Stimulated activated CD8-positive, alpha-beta memory T cell treated with anti-CD3 and anti-CD28 coated beads, Interleukin-12 subunit alpha, Interleukin-12 subunit beta, amount 100 ng/mL, for 1 hour (primary cell): ENCODE data around the gene ZBTB48.

Experiments used
- DNase-seq: peaks from one replicate; pipeline ENCODE4 v3.0.0-alpha.2; 2020; ENCODE audit warnings: low read depth

The ZBTB48 gene

GRCh38 chr1:6614019-6614928 is 34.5 kb downstream of the ZBTB48 start:
- no peak for DNase-seq

- DNase-seq, result no peak
Observed at GRCh38 chr1:6614929-6615785, 35.4 kb downstream of the ZBTB48 start.

- no peak for DNase-seq
Observed at GRCh38 chr1:6619045-6619444, 39.3 kb downstream of the ZBTB48 start.

- no peak for DNase-seq
Observed at GRCh38 chr1:6621429-6622391, 41.9 kb downstream of the ZBTB48 start.

GRCh38 chr1:6622396-6623152 is 42.8 kb downstream of the ZBTB48 start:
- no peak for DNase-seq

- no peak for DNase-seq
Observed at GRCh38 chr1:6623269-6623965, 43.6 kb downstream of the ZBTB48 start.

GRCh38 chr1:6624710-6625583 is 45.2 kb downstream of the ZBTB48 start, which contains the start of gene THAP3:
TSS of gene THAP3 (plus strand) at chr1:6624868. CDS start at chr1:6625219, 351 bp downstream.
- peak; percentile 83 for DNase-seq

GRCh38 chr1:6625584-6626149 is 45.9 kb downstream of the ZBTB48 start:
- no peak for DNase-seq

- no peak for DNase-seq
Observed at GRCh38 chr1:6627031-6627430, 47.2 kb downstream of the ZBTB48 start.

GRCh38 chr1:6627841-6628545 is 48.2 kb downstream of the ZBTB48 start:
- no peak for DNase-seq

- no peak for DNase-seq
Observed at GRCh38 chr1:6628971-6629479, 49.2 kb downstream of the ZBTB48 start.

- no peak for DNase-seq
Observed at GRCh38 chr1:6630027-6630426, 50.2 kb downstream of the ZBTB48 start.

GRCh38 chr1:6631058-6631457 is 51.3 kb downstream of the ZBTB48 start:
- DNase-seq, result no peak

GRCh38 chr1:6632588-6633514 is 53.1 kb downstream of the ZBTB48 start:
- no peak for DNase-seq

- no peak for DNase-seq
Observed at GRCh38 chr1:6634371-6635052, 54.7 kb downstream of the ZBTB48 start.

- no peak for DNase-seq
Observed at GRCh38 chr1:6635161-6635909, 55.5 kb downstream of the ZBTB48 start.
